Embryonic facial prominence (tissue), 1 donor: Measurements from ENCODE around the gene UBE2B.
"Not testable (repeated sequence)": the region's sequence is repeated elsewhere in the genome, so short reads cannot be mapped to it uniquely, and the experiment has no call there.

Source experiments
- DNase-seq: peaks from one replicate; pipeline ENCODE4 v3.0.0-alpha.2; 2016; ENCODE audit errors: extremely low spot score

UBE2B gene

DNA sequence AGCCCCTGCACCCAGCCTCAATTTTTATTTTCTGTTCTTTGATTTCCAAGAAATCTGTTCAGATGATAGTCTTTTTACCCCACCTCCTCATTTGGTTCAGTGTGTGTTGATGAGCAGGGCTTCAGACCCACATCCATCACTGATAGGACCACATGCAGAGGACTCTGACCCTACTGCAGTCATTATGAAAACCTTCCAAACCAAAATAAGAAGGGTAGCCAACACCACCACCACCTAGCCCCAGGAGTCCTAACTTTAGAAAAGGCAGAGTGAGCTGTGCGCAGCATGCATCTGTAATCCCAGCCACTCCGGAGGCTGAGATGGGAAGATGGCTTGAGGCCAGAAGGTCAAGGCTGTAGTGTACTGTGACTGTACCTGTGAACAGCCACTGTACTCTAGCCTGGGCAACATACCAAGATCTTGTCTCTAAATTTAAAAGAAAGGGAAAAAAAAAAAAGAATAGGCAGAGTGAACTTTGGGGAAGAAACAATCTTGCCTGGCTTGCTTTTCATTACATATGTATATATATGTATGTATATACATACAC, 27.3 kb downstream of the UBE2B start:
- DNase-seq = no peak

GRCh38 chr5:134403951-134404350, 32.6 kb downstream of the UBE2B start:
- no peak for DNase-seq

DNA sequence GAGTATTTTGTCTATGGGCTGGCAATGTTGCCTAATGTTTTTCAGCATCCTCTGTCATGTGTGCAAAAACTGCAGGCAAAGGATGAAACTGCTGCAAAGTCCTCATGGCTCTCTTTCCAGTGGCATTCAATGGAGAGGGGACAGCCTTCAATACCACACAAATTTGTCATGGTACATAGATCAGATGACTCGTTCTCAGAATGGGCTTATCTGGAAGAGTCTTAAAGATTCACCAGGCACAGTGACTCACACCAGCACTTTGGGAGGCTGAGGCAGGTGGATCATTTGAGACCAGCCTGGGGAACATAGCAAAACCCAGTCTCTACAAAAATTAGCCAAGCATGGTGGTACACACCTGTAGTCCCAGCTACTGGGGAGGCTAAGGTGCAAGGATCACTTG, 35.0 kb downstream of the UBE2B start:
- no peak for DNase-seq

DNA sequence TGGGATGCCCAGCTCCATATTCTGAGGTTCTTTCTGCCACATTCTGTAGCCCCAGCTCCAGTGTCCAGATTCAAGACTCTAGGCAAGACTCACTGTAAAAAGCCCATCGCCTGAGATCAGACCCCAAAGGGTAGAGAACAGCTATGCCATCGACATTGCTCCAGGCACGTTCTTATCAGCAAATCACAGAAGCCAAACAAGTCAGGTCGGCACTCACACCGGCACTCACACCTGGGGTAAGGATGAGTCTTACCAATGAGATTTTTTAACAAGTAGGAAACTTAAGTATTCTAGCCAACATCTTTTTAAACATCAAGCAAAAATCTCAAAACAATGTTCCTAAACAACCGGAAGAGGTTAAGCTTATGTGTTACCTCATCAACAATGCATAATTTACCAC, 38.0 kb downstream of the UBE2B start:
- DNase-seq = no peak

GRCh38 chr5:134410822-134411221, 39.5 kb downstream of the UBE2B start:
- no peak for DNase-seq

- no peak for DNase-seq
Measured at GRCh38 chr5:134411228-134411545, 39.8 kb downstream of the UBE2B start.

GRCh38 chr5:134411546-134412266, 40.3 kb downstream of the UBE2B start, which contains the start of gene CDKN2AIPNL:
CDKN2AIPNL (minus strand) TSS chr5:134411881; CDS start chr5:134411854, 27 bp downstream.
- DNase-seq = peak; percentile 69

DNA sequence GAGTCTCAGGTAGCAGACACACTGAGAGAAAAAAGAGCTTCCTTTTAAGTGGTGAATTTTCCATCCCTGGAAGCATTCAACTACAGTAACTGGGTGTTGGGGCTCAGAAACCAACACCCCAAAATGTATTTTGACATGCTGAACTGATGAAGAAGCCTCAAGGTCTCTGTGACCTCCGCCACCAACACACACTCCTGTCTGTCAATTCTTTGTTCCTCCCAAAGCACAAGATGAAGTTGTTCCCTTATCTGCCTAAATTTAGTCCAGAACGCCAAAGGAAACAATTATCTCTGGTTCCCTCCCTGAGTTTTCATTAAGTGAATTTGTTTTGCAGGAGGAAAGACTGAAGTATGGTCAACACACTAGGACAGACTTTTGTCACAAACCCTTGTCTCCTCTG, 41.7 kb downstream of the UBE2B start:
- DNase-seq = no peak

- DNase-seq = no peak
Measured at GRCh38 chr5:134417707-134418106, 46.3 kb downstream of the UBE2B start.

- DNase-seq = no peak
Measured at GRCh38 chr5:134418958-134419357, 47.6 kb downstream of the UBE2B start.

- DNase-seq = no peak
Measured at GRCh38 chr5:134420343-134420742, 49.0 kb downstream of the UBE2B start.

- DNase-seq = not testable (repeated sequence)
Measured at GRCh38 chr5:134421038-134421437, 49.7 kb downstream of the UBE2B start.

- no peak for DNase-seq
Measured at GRCh38 chr5:134422791-134423365, 51.5 kb downstream of the UBE2B start.

DNA sequence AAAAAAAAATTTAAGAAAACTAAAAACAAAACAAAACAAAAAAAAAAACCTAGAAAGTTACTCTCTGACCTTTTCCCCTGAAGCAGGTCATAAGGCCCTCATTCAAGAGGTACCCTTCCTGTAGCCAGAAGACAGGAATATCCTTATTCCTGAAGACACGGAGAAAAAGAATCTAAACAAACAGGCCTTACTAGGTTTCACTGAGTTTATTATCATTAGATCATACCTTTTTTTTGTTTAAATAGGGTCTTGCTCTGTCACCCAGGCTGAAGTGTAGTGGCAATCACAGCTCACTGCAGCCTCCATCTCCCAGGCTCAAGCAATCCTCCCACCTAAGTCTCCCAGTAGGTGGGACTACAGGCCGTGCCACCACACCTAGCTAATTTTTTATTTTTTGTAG, 52.0 kb downstream of the UBE2B start:
- DNase-seq = no peak

GRCh38 chr5:134426361-134426760, 55.0 kb downstream of the UBE2B start:
- DNase-seq = no peak

DNA sequence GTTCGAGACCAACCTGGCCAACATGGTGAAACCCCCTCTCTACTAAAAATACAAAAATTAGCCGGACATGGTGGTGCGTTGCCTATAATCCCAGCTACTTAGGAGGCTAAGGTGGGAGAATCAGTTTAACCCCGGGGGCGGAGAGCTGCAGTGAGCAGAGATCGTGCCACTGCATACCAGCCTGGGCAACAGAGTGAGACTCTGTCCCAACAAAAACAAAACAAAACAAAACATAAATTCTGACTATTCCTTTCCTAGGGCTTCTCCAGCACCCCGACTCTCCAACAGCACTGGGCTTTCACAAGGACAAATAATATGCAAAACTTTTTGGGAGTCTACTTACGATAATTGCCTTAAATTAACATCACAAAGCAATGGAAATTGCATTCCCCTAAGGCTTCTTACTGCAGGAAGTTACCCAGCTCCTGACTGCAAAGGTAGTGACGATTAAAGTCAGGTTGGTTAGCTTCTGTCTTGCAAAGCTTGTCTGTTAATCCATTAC, 56.2 kb downstream of the UBE2B start:
- no peak for DNase-seq

GRCh38 chr5:134430001-134430569, 58.7 kb downstream of the UBE2B start:
- no peak for DNase-seq

- DNase-seq = no peak
Measured at GRCh38 chr5:134432174-134432573, 60.8 kb downstream of the UBE2B start.

DNA sequence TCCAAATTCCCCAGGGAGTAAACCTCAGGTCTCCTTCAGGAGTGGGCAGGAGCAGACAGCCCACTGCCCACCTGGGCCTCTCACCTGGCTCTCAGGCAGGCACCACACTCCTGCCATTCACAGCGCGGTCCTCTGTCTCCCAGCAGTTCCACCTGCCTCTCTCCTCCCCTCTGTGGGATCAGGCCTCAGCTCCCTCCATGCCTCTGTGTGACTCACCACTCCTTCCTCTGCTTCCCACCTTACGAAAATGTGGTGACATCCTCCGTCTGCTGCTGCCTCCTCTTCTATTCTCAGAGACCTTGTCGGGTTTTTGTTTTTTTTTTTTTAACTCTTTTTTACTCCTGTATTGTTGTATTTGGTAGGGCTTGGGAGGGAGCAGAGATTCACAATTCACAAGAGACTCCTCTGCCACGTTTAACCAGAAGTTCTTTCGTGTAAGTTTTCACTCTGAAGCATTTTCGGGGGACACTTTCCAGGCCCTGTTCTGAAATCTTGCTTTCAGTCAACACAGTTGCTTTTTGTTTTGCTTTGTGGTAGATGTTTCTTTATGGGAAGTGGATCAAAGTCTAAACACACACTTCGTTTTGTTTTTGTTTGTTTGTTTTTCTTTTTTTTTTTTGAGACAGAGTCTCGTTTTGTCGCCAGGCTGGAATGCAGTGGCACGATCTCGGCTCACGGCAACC, 61.4 kb downstream of the UBE2B start:
- DNase-seq = no peak

GRCh38 chr5:134435560-134435959, 64.2 kb downstream of the UBE2B start:
- no peak for DNase-seq

GRCh38 chr5:134436523-134437339, 65.4 kb downstream of the UBE2B start:
- no peak for DNase-seq
